Islet of Langerhans (tissue), 1 donor: ENCODE measurements around the gene CCDC27.
"Not testable (repeated sequence)": the region's sequence is repeated elsewhere in the genome, so short reads cannot be mapped to it uniquely, and the experiment has no call there.

ENCODE experiments used
- FAIRE-seq: peaks from one replicate; lab custom pipeline; 2011; peaks lifted over from hg19 to GRCh38; lab: Jason Lieb, UNC

The CCDC27 gene

DNA sequence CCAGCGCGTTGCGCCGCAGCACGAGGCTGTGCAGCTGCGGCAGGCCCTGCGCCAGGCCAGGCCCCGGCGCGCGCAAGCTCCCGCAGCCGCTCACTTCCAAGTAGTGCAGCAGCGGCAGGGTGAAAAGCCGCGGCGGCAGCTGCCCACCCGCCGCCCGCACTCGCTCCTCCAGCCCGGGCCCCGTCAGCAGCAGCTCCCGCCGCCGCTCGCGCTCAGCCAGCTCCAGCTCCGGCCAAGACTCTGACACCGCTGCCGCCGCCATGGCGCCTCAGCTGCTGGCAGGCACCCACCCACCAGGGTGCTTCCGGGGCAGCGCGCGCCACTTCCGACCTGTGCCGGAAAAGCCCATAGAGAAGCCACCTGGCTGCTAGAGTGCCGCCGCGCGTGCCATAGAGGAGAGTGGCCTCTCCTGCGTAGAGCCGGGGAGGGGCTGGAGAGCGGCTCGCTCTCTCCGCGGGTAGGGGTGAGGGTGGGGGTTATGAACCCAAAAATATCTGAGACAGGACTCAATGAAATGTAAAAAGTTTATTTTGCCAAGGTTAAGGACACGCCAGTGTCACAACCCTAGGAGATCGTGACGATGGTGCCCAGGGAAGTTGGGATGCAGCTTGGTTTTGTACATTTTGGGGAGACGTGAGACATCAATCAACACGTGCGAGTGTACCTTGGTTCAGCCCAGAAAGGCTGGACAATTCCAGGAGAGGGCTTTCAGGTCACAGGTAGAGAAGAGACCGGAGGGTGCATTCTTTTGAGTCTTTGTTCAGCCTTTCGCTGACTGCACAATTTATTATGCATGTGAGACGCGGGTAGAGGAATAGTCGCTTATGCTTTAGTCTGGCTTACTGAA lies 44.2 kb downstream of the CCDC27 start, which contains the start of gene LRRC47:
Gene LRRC47 (minus strand): TSS at position 284 of the 847 bp plus-strand sequence. CDS start 22 bp downstream, at position 262.
- FAIRE-seq: no peak

DNA sequence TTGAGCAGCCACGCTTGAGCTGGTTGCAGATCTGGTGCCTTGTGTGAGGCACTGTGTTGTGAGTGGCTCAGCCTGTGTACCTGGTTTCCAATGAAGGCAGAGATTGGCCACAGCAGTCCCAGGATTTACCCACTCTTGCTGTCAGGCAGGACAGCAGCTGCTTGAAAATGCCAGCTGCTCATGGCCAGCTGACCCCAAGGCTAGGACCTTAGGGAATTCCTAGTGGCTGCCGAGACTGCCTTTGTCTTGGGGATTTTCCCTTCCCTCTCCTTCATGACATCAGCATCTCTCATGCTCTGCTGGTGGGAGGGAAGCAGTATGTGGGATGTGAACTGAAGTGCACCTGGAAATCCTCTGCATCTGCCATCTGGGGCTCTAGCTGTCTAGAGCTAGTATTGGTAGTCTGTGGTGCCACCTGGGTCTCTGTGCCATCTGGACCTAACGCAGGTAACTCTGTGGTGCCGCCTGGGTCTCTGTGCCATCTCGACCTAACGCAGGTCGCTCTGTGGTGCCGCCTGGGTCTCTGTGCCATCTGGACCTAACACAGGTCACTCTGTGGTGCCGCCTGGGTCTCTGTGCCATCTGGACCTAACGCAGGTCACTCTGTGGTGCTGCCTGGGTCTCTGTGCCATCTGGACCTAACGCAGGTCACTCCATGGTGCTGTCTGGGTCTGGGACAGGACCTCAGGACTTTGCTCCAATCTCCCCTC lies 47.9 kb downstream of the CCDC27 start:
- no peak for FAIRE-seq

- not testable (repeated sequence) for FAIRE-seq
Measured at GRCh38 chr1:3800795-3801194, 48.5 kb downstream of the CCDC27 start.

DNA sequence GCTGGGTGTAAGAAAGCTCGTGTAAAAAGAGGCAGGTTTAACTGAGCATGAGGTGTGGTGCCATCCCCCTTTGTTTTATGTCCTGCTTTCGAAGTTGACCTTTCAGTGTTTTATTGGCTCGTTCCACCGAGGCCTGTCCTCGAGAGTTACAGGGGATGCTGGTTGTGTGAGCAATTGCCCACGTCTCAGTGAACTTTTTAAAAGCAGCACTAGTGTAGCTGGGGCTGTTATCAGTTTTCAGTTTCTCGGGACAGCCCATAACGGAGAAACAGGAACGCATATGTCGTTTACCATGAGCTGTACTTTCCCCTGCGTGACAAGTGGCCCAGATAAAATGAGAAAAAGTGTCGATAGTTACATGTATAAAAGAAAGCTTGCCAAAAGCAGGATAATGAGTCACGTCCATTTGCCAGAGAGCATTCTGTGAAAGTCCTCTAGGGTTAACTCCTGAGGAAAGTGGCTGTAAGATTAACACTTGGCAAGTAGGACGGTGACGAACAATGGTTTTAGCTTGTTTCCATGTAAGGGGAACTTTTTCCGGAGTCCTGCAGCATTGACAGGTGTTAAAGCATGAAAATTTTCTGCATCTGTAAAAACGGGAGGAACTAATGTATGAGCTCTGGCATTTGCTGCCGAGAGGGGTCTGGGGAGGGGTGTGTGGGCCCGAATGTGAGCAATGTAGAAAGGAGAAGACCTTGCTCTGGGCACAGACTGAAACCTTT lies 51.8 kb downstream of the CCDC27 start:
- no peak for FAIRE-seq

DNA sequence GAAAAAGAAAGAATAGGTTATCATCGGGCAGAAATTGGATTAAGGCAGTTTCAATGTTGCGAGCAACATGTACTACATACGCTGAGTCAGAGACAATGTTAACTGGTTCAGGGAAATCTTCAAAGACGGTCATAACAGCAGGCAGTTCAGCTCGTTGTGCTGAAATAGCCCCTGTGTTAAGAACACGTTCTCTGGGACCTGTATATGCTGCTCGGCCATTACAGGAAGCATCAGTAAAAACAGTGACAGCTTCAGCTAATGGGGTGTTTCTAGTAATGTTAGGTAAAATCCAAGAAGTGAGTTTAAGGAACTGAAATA lies 52.3 kb downstream of the CCDC27 start:
- FAIRE-seq: not testable (repeated sequence)

GRCh38 chr1:3805038-3805437 lies 52.8 kb downstream of the CCDC27 start:
- FAIRE-seq: no peak

- no peak for FAIRE-seq
Measured at GRCh38 chr1:3807769-3808168, 55.5 kb downstream of the CCDC27 start.

- no peak for FAIRE-seq
Measured at GRCh38 chr1:3809680-3810079, 57.4 kb downstream of the CCDC27 start.

DNA sequence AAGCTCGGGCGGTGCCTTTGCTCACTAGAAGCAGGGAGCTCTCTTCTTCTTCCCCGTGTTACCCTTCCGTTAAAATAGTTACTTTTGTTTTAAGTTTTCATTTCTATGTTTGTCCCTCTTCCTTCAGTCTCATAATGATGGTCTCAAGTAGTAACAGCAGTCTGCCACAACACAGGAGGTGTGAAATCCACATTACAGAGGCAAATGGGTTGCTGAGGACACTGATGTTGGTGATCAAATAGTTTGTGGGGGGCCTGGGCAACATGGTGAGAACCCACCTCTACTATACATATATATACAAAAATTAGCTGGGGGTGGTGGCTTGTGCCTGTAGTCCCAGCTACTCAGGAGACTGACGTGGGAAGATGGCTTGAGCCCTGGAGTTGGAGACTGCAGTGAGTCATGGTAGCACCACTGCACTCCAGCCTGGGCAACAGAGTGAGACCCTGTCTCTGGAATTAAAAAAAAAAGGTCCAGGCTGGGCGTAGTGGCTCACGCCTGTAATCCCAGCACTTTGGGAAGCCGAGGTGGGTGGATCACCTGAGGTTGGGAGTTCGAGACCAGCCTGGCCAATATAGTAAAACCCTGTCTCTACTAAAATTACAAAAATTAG lies 58.0 kb downstream of the CCDC27 start:
- not testable (repeated sequence) for FAIRE-seq

- no peak for FAIRE-seq
Measured at GRCh38 chr1:3811595-3811911, 59.3 kb downstream of the CCDC27 start.

GRCh38 chr1:3814065-3814464 lies 61.8 kb downstream of the CCDC27 start:
- no peak for FAIRE-seq

DNA sequence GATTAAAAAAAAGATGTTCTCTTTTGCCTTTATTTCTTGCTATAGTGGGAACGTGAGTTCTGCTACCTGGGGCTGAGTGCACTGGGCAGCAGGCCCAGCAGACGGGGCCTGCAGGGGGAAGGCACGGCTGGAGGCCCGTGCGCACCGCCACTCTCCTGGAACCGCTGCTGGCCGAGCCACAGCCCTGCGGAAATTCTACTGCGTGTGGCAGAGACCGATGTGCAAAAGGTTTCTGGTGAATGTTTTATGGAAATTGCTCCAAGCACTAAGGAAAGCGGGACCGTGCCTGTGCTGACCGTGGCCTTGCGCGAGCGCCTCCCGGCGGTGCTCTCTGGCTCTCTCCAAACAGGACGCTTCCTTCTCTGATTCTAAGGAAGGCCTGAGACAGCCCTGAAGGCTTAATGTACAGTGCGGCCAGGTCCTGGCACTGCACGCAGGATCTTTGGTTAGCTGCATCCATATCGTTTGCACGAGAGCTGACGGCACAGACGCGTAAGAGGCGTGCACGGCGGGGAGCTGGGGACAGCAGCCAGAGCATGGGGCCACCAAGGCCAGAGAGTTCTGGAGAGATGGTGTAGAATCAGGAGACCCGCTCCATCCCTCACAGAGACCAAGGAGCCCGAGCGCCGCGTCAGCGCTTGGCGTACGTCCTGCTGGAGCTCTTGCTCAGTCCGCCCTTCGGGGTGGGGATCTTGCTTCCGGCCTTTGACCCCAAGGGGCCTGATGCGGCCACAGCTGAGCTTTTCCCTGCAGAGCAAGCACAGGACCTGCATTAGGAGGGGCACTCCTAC lies 62.7 kb downstream of the CCDC27 start:
- FAIRE-seq: no peak

DNA sequence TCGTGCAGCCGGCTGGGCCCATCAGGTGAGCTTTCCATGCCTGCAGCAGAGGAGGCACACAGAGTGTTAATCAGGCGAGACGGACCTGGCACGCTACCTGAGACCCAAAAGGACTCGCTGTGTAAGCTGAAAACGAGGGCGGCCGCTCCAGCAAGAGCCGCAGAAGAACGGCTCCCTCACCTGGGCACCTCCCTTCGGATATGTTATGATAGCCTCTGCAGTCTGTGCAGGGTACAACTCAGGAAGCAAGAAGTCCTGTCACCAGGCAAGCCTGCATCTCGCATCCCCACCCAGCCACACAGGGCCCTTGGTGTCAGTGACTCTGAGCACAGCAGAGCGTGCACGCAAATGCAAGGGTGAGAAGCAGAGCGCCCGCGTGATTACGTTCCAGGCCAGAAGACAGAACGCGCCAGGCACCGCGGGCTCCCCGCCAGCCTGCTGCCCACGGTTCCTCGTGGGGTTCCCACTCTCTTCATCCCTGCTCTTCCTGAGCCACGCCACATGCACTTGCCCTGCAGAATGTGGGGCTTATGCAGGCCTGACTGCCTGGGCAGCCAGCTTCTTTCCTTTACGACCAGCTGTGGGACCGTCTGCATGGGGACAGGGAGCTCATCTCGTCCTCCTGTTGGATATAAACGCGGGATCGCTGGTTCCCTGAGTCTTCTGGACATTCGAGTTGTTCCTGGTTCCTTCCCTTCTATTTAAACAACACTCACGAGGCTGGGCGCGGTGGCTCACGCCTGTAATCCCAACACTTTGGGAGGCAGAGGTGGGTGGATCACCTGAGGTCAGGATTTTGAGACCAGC lies 64.3 kb downstream of the CCDC27 start:
- no peak for FAIRE-seq

- no peak for FAIRE-seq
Measured at GRCh38 chr1:3817138-3817740, 65.0 kb downstream of the CCDC27 start.

- no peak for FAIRE-seq
Measured at GRCh38 chr1:3817821-3818597, 65.8 kb downstream of the CCDC27 start.

- FAIRE-seq: no peak
Measured at GRCh38 chr1:3819771-3820200, 67.5 kb downstream of the CCDC27 start.

DNA sequence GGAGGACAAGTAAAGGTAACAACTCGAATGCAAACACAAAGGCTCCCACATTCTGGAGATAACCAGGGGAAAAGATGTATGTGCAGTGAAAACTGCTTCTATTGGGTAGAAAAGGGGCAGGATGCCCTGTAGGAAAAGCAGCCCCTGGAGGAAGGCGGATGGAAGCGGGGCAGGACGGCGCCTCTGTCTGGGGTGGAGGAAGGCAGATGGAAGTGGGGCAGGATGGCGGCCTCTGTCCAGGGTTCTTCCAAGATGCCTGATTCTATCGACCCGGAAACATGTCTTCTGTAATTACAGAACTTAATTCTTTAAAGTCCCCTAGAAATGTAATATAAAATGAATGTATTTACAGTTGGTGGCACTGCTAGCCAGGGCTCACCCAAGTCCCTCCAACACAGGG lies 68.1 kb downstream of the CCDC27 start:
- no peak for FAIRE-seq

DNA sequence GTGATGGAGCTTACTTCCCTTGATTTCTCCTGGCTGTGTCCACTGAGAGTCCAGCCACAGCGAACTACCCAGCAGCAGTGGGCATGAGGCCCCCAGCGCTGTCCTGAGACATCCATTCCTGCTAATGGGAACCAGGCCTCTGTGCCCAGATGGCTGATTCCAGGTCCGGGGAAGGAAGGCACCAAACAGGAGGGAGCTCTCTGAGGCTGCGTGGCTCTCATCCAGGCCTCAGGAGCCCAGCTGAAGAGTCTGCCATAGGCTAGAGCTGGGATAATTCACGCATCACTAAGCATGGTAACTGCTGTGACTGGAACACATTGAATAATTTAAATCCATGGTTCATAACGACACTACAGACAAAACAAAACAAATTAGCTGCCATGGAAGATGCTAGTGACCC lies 68.8 kb downstream of the CCDC27 start:
- no peak for FAIRE-seq
